GM19397 (cell line): ENCODE results near the gene CORO2A.
"Not testable (repeated sequence)": the region's sequence is repeated elsewhere in the genome, so short reads cannot be mapped to it uniquely, and the experiment has no call there.

Source experiments
- ATAC-seq: cut with Tn5 transposase; IDR thresholded peaks from one replicate; pipeline ENCODE4 v1.9.1; 2021; ENCODE audit warnings: mild to moderate bottlenecking, moderate library complexity; ENCODE audit not compliant: unreplicated experiment

The CORO2A gene

DNA sequence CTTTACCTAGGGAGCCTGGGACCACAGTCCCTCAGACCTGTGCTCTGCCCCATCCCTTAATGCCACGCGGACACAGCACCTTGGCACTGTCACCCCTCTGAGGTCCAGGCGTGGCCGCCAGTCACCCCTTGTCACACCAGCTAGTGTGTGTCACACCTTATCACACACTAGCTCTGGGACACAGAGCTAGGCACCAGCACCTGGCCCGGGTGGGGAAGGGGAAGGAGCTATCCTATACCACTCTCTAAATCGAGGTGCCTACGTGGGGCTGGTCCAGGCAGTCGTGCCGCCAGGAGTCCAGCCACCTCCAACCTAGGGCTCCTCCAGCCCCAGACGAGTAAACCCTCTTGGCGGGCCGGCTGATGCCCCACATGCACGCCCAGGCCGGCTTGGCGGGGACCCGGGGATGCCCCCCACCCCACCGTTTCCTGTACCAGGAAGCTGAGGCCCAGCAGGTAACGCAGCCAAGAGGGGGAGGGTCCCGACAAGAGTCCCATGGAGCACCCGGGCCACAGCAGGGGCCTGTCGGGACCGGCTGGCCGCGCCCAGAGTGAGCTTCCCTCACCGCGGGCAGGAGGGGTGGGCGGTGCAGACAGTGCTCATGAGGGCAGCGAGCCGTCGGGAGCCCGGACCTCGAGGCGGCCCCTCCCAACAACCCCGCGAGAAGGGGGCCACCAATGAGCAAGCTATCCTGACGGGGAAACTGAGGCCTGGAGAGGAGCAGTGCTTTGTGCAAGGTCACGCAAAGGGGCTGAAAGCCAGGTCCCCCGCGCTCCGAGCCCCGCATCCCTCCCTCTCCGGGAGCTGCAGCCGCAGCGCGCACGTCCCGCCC is 550 bp downstream of the CORO2A start:
- peak; percentile 22 for ATAC-seq

DNA sequence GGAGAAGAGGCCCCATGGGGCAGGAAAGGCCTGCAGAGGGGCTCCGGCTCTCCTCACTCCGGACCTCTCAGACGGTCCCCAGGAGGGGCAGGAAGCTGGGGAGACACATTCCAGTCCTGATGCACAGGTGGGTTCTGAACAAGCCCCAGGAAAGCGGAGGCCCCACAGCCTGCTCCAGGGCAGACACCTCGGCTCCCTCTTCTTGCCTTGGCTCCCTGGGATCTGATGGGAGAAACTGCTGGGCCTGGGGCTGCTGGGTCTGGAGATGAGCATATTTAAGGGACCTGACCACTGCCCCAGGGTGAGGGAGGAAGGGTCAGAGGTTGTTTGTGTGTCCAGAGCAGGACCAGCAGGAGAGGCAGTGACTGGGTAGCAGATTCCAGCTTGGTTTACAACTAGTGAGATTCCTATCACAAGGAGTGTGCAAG is 1.2 kb downstream of the CORO2A start:
- ATAC-seq, result no peak

DNA sequence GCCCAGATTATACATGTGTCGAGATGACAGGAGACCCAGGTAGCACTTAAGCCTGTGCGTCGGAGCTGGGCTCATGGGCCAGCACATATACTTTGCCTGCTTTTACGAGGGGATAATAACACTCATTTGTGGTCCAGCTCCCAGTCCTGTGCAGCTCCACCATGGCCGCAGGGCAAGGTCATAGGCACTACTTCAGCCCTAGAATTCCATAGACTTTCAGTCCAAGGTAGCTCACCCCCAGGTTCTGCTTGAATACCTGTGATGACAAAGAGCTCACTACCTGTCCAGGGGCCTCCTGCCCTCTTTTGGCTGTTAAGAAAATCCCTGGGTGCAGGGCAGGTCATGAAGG is 1.7 kb downstream of the CORO2A start:
- ATAC-seq, result no peak

DNA sequence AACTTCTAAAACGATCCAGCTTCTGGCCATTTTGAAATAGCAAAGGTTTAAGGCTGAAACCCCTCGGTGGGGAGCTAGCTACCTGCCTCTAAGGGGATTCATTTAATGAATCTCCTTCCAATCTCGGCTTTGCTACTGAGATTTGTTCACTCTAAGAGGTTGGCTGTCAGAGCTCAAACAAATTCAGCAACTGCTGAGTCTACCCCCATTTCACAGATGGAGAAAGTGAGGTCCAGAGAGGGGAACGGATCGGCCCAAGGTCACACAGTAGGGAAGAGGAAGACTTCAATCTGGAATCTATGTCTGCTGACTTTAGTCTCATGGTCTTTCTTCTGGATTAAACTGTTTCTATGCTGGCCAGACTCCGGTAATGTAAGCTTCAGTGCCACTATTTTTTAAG is 3.0 kb downstream of the CORO2A start:
- no peak for ATAC-seq

DNA sequence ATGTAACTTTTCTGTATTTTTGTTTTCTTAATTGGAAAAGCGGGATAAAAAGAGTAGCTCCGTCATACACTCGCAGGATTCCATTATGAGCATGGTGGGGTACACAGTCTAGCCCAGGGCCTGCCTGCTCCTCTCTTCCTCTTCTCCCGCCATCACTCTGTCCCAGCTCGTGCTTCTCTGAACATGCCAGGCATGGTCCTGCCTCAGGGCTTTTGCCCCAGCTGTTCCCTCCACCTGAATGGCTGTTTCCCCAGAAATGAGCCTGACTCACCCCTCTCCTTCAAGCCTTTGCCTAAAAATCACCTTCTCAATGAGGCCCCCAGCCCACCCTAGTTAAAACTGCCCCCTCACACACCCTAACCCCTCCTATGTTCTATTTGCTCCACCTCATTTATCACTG is 4.5 kb downstream of the CORO2A start:
- no peak for ATAC-seq

DNA sequence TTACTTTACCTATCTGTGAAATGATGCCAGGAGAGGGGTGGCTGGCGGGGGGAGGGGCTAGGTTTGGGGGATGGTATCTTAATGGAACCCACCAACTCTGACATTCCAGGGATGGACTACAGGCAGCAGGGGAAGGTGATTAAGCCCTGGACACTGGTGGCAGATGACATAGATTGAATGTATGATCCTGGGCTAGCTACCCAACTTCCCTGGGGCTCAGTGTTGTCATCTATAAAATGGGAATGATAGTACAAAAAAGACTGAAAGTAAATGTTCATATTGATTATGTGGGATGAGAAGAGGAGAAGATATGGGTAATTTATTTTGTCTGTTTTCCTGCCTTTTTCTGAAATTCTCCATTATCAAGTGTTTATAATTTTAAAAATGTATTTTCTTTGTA is 6.2 kb downstream of the CORO2A start:
- ATAC-seq, result no peak

DNA sequence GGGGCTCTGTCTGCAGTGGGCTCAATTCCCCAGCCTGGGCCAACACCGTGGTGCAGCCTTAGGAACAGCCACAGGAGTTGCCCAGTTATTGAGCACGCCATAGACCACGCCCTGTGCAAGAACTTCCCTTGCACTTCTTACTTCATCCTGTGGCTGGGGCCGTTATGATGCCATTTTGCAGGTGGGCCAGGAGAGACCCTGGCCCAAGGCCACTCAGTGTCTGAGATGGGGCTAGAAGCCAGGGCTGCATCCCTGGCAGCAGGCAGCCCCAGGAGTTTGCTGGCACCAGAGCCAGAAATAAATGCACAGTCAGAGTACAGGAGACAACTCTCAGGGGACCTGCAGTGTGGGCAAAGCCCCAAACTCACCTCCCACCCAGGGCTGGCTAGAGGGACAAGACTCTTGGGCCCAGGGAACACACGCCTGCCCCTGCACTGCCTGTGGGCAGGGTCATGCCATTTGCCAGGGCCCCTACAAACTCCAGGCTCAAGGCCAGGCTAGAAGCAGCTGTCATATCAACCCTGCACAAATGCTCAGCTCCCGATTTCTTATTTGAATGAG is 6.7 kb downstream of the CORO2A start:
- no peak for ATAC-seq

DNA sequence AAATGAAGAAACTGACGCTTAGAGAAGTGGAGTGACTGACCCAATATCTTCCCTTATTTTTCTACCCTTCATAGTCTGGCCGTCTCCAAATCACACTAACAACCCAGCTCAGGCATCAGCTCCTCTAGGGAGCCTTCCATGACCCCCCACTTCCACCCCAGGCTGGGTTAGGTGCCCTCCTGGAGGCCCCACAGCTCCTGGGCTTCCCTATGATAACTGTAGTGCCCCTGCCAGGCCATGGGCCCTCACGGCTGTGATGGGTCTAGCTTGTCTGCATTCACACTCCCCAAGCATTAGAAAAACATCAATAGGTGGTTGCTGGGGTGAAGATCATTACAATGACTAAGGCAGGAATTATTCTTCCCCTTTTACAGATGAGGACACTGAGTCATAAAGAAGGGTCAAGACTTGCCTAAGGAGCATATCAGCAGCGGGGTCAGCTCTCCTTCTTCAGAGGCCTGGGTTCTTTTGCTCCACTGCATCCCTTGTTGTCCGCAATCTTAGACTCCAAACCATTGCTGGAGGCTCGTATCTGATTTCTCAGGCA is 7.3 kb downstream of the CORO2A start:
- ATAC-seq, result no peak

DNA sequence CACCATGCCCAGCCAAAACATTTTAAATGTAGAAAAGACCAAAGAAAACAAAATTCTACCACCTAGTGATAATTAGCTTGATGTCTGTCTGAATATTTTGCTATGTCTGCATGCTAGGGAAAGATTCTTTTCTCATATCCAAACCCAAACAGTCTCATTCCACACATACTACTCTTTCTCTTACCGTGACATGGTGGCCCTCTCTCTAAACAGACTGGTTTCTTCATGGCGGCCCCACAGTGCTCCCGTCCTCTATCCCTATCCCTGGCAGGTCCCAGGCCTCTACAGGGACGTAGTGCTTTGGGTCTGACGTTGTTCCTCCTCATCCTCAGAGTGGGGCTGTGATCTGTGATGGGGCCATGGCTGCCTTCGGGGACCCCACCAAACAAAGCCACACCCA is 8.1 kb downstream of the CORO2A start:
- no peak for ATAC-seq

DNA sequence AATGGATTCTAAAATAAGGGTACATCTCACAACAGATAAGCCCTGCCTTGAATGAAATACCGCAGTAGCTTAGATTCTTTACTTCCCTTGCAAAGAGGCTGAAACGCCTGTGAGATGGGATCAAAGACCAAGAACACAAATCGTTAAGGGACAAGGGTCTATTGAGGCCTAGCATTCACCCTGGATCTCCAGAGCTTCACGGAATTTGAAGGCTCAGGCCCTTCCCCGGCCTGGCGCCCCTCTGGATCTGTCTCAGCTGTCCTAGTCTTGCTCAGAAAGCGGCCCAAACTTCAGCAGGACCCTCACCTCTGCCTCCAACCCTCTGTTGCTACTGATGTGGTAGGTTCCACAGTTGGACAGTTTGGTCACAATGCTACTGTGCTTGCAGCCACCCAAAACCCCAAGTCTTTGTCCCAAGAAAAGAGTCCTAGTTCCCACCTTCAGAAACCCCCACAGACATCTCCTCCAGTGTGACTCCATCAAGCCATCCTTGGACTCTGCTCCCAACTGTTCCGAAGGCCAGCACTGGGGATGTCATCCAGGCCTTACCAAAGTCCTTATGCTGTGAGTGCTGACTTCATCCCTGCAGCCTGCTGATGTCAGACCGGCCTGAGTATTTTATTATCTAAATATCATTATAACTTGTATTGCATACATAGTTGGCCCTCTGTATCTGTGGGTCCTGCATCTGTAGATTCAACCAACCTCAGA is 9.4 kb downstream of the CORO2A start:
- ATAC-seq, result no peak

DNA sequence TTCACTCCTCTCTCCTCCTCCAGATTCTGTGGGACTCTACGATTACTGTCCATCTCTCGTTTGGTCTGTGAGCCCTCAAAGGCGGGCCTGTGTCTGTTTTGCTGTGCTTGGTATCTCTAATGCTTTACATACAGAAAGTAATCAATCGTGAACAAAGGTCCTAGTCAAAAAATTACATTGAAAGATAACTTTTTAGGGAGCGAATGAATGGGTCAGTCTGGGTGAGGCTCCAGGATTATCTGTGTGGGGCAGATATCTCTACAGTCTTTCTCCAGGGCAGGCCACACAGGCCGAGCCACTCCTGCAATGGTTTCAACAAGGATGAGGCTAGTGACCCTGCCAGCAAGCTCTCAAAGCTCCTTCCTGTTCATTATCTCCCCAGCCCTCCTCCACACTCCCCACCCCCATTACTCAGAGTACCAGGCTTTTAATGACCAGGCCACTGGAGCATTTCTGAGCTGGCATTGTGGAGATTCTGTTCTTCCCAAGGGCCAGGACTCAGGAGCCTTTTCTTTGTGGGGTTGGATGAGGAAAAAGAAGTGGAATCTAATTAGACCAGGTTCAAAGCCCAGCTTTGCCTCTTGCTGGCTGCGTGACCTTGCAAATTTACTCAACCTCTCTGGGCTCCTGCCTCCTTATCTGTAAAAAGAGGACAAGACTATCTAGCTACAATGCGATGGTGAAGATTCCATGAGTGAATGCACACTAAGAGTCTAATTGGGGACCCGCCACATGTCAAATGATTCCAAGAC is 10.2 kb downstream of the CORO2A start:
- no peak for ATAC-seq

DNA sequence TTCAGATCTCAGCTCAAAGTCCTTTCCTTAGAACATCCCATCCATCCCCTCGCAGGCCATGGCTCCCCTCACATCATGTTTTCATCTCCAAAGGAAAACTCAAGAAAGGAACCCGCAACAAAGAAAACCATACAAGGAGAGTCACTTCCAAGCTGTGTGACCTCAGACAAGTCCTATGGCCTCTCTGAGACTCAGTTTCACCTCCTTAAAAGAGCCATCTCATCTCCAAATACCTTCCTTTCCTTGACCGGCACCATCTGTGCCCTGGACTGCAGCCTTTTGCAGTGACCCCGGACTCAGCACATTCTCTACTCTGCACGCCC is 10.7 kb downstream of the CORO2A start:
- no peak for ATAC-seq

DNA sequence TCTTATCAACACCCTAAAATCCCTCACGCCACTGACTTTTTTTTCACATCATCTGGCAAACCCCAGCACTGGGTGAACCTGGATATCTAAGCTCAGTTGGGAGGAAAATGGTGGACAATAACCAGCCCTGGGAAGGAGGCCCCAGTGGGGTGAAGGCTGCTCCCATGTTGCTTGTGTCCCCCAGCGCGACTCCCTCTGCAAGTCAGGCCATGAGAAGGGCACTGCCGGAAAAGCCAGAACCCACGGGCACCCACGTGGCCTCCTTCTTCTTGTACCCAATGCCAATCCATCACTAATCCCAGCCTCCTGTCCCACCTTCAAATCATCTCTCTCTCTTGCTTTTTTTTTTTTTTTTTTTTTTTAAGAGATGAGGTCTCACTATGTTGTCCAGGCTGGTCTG is 11.4 kb downstream of the CORO2A start:
- no peak for ATAC-seq

DNA sequence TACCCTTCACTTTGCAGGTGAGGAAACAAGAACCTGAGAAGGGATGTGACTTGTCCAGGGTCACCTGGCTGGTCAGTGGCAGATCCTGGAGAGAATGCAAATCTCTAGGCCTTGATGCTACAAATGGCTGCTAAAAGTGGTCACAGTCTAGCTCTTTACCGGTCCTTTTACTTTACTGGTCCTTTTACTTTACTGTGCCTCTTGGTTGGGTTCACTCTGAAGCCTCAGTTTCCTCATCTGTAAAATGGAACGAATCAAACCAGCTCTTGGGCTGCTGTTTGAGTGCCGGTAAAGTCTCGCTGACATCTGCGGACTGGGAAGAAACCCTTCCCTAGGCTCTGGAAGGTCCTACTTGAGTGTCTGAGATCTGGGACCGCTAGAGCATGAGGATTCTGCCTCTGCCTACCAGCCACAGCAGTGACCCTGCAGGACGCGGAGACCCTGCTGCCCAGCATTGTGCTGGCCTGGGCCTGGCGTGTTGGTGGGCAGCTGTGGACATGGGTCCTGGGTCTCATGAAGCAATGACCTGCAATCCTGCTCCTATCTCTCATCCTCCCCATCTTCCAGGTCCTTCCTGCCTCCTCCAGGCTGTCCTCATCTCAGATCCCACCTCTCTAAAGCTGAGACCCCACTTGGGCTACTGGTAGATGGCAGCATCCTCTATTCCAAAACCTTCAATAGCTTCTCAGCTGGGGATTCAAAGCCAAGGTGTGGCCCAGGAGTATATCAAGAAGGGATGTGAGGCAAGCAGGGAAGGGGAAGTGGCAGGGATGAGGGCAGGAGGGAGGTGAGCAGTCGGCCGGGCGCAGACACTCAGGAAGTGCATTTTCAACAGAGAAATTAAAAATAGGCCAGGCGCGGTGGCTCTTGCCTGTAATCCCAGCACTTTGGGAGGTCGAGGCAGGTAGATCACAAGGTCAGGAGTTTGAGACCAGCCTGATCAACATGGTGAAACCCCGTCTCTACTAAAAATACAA is 13.3 kb downstream of the CORO2A start:
- ATAC-seq, result no peak

DNA sequence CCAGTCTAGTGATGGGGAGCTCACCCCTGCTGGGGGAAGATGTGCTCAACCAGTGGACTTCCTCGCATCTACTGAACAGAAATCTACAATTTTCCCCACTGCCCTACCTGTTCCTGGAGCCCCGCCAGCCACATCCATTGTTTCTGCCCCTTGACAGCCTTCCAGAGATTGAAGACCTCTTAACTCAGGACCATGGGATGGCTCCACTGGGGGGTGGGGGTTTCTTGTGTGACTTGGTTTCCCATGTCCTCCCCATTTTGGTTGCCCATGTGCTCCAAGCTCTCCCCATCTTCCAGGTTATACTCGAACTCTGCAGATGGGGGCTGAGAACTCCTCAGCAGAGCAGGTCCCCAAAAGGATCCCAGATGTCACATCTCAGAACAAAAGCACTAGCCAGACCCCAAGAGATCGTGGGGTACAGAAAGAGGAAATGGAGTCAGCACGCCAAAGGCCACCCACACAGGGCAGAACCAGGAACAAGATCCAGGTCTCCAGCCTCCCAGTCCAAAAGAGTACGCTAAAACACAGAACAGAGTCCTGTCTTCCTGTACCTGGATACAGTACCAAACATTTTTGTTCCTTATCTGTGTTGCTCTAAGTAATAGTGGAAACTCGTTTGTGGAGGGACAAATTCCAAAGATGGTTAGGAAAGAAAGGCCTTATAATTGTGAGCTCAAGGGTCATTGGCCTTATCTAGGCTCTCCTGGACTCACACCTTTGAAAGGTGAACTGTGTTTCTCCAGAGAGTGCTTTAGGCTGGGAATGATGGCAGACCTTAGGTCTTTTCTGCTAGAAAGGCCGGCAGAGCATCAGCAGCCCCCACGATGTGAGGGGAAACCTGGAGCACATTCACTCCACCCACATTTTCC is 15.8 kb downstream of the CORO2A start:
- ATAC-seq, result no peak

DNA sequence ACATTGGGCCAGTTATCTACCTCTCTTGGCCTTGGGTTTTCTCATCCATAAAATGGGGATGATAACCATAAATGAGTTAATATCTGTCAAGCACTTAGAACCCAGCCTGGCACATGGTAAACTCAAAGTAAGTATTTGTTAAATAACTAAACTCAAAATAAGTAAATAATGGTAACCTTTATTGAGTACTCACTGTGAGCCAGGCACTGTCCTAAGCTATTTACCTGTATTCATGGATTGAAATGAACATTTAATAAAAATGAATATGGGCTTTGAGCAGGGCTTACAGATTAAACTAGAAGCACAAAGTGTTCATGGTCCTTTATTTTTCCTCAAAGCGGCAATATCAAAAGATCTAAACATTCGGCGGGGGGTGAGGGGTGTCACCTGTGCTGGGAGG is 16.7 kb downstream of the CORO2A start:
- no peak for ATAC-seq

DNA sequence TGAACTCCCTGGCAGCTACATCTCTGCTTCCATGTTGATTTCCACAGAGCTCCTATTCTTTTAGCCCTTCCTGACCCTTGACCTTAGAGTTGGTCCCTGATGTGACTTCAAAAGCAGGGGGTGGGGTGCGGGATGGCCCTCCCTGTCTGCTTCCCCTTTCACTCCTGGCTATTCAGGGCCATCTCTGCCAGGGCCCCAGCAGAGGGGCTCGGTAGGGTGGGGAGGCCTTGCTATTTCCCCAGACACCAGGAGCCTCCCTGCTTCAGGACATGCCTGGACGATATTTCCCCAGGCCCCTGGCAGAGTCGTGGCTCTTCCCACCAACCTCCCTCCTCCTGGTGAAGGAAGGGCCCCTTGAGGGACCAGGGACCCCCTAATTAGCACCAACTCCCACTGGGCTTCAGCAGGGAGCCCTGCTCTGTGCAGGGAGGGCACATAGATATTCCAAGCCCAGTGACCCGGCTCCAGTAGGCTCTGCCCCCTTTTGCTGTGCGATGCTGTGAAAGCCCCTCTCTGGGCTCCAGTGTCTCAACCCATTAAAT is 17.3 kb downstream of the CORO2A start:
- no peak for ATAC-seq

DNA sequence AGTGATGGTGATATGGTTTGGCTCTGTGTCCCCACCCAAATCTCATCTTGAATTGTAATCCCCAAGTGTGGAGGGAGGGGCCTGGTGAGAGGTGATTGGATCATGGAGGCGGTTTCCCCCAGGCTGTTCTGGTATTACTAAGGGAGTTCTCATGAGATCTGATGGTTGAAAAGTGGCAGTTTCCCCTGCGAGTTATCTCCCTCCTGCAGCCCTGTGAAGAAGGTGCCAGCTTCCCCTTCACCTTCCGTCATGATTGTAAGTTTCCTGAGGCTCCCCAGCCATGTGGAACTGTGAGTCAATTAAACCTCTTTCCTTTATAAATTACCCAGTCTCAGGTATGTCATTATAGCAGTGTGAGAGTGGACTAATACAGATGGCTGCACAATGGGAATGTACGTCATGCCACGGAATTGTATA is 17.9 kb downstream of the CORO2A start:
- not testable (repeated sequence) for ATAC-seq

DNA sequence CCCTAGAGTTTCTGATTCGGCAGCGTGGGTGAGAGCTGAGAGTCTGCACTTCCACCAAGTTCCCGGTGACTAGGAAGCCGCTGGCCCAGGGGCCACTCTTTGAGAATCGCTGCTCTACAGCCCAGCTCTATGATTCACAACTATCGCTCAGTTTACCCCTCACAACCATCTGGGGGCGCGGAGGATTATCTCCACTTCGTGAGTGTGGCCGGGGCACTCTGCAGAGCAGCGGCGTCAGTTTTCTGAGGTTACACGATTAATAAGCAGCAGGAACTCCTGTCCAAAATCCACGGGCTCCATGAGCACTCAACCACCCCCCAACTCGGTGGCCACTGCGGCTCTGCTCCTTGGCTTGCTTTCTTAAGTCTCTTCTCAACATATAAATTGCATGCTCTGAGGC is 19.3 kb downstream of the CORO2A start:
- ATAC-seq, result no peak
